NCI-H187 treated with DMSO at 0.1 percent for 48 hours (cell line): ENCODE results near the gene ABHD2.

Experiments
- DNase-seq: peaks from one replicate; lab custom pipeline; 2025; lab: John Stamatoyannopoulos, UW

ABHD2 gene

GRCh38 chr15:89099968-89100367 lies 11.7 kb downstream of the ABHD2 start:
- DNase-seq, result no peak

- DNase-seq, result no peak
These were observed 13.3 kb downstream of the ABHD2 start for GRCh38 chr15:89101302-89102193.

GRCh38 chr15:89103481-89104171 lies 15.4 kb downstream of the ABHD2 start:
- DNase-seq, result no peak

- no peak for DNase-seq
These were observed 15.9 kb downstream of the ABHD2 start for GRCh38 chr15:89104172-89104564.

- no peak for DNase-seq
These were observed 16.9 kb downstream of the ABHD2 start for GRCh38 chr15:89105147-89105546.

GRCh38 chr15:89106200-89106599 lies 17.9 kb downstream of the ABHD2 start:
- DNase-seq, result no peak

- DNase-seq, result no peak
These were observed 19.7 kb downstream of the ABHD2 start for GRCh38 chr15:89107984-89108383.

GRCh38 chr15:89108835-89109234 lies 20.6 kb downstream of the ABHD2 start:
- DNase-seq, result no peak

GRCh38 chr15:89109238-89109637 lies 21.0 kb downstream of the ABHD2 start:
- DNase-seq, result no peak

GRCh38 chr15:89110060-89110459 lies 21.8 kb downstream of the ABHD2 start:
- DNase-seq, result no peak

- no peak for DNase-seq
These were observed 23.1 kb downstream of the ABHD2 start for GRCh38 chr15:89111352-89111751.

GRCh38 chr15:89111961-89112340 lies 23.7 kb downstream of the ABHD2 start:
- DNase-seq, result no peak

- DNase-seq, result no peak
These were observed 24.2 kb downstream of the ABHD2 start for GRCh38 chr15:89112341-89112971.

GRCh38 chr15:89113296-89114024 lies 25.2 kb downstream of the ABHD2 start:
- DNase-seq, result no peak

GRCh38 chr15:89114990-89115389 lies 26.7 kb downstream of the ABHD2 start:
- DNase-seq, result peak; percentile 49

- DNase-seq, result peak; percentile 14
These were observed 27.3 kb downstream of the ABHD2 start for GRCh38 chr15:89115547-89115946.

- no peak for DNase-seq
These were observed 28.1 kb downstream of the ABHD2 start for GRCh38 chr15:89116404-89116803.

- DNase-seq, result no peak
These were observed 29.5 kb downstream of the ABHD2 start for GRCh38 chr15:89117790-89118189.

GRCh38 chr15:89118481-89118989 lies 30.3 kb downstream of the ABHD2 start:
- DNase-seq, result no peak

GRCh38 chr15:89119489-89120478 lies 31.5 kb downstream of the ABHD2 start:
- no peak for DNase-seq
